Sigmoid colon (tissue), 4 donors: ENCODE results near the gene NTF3.

Source experiments
- POLR2A ChIP-seq, 2 donors: fragments of 450-650 bp; IDR thresholded peaks; one replicate each; pipeline ENCODE4 v1.6.1; 2016; ENCODE audit warnings: antibody characterized with exemption in 2 of 2, mild to moderate bottlenecking in 2 of 2, moderate library complexity in 2 of 2
- POLR2AphosphoS5 ChIP-seq, 4 donors: sonication (generic); formaldehyde crosslinking; IDR thresholded peaks; one replicate each; pipeline ENCODE4 v1.6.1; 2017; ENCODE audit warnings: antibody characterized with exemption in 4 of 4

DNA sequence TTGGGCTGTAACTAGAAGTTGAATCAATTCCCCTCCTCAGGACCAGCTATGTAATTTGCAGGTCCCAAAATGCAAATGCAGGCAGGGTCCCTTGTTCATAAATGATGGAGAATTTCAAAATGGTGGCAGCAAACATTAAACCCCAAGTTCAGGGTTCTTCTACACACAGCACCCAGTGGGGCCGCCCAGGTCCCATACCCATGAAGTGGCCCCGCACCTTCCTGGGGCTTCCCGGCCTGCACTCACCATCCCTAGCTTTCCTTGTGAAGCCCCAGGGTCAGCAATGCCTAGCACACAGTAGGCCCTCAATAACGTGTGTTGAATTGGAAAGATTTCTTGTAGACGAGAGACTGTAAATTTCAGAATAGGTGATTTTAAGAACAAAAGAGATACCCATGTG is 76.0 kb downstream of the NTF3 start:
- TF ChIP-seq POLR2AphosphoS5 (IDR thresholded peaks at IDR 0.05), result no peak
- no peak for TF ChIP-seq POLR2A (IDR thresholded peaks at IDR 0.05)
